Smooth muscle cell (in vitro differentiated cells): ENCODE measurements around the gene PSAP. TPM values are rescaled to one million over a fixed set of nuclear protein-coding genes. Genes with fewer than 3 reads are reported as not detected.

Experiments used
- DNase-seq: peaks from one replicate; lab custom pipeline; 2025; ENCODE audit not compliant: unreplicated experiment; lab: John Stamatoyannopoulos, UW
- H2AFZ ChIP-seq: fragments of 200-600 bp; sonication (generic); 2 replicates; pipeline ENCODE4 v1.6.0; 2016; ENCODE audit warnings: antibody characterized with exemption, low read depth, mild to moderate bottlenecking
- H3F3A ChIP-seq: fragments of 200-600 bp; sonication (generic); 2 replicates; pipeline ENCODE4 v1.6.0; 2017; ENCODE audit warnings: antibody characterized with exemption, low read depth
- H3K27ac ChIP-seq: fragments of 200-600 bp; sonication (generic); 2 replicates; pipeline ENCODE4 v1.5.1; 2016; ENCODE audit warnings: low read depth, mild to moderate bottlenecking
- H3K27me3 ChIP-seq: fragments of 200-600 bp; sonication (generic); 2 replicates; pipeline ENCODE4 v1.6.1; 2016; ENCODE audit warnings: low read depth, mild to moderate bottlenecking
- H3K36me3 ChIP-seq: fragments of 200-600 bp; sonication (generic); 2 replicates; pipeline ENCODE4 v1.5.1; 2016; ENCODE audit warnings: low read depth
- H3K4me1 ChIP-seq: fragments of 200-600 bp; sonication (generic); 2 replicates; pipeline ENCODE4 v1.5.1; 2016; ENCODE audit warnings: low read depth
- H3K4me2 ChIP-seq: fragments of 200-600 bp; sonication (generic); 2 replicates; pipeline ENCODE4 v1.6.0; 2016; ENCODE audit warnings: mild to moderate bottlenecking
- H3K4me3 ChIP-seq: fragments of 200-600 bp; sonication (generic); 2 replicates; pipeline ENCODE4 v1.5.1; 2016; ENCODE audit warnings: mild to moderate bottlenecking
- H3K79me2 ChIP-seq: fragments of 200-600 bp; sonication (generic); 2 replicates; pipeline ENCODE4 v1.6.0; 2016; ENCODE audit warnings: low read depth, mild to moderate bottlenecking
- H3K9ac ChIP-seq: fragments of 200-600 bp; sonication (generic); 2 replicates; pipeline ENCODE4 v1.6.0; 2016; ENCODE audit warnings: low read depth
- H3K9me3 ChIP-seq: fragments of 200-600 bp; sonication (generic); replicated peaks from 2 replicates; pipeline ENCODE4 v1.5.1; 2016; ENCODE audit warnings: low read depth
- H4K20me1 ChIP-seq: fragments of 200-600 bp; sonication (generic); 2 replicates; pipeline ENCODE4 v1.6.0; 2016; ENCODE audit warnings: low read depth
- WGBS: methylation state at CpG from one replicate; pipeline ENCODE4 v1.1.7; 2016; ENCODE audit warnings: low lambda C conversion rate; 5-methylcytosine and 5-hydroxymethylcytosine counted together
- polyA plus RNA-seq: library from polyadenylated mRNA; unstranded; fragments of >200 nt; fragmentation: Nextera tagmentation; extraction: Ambion mirVana; gene quantifications from 2 replicates; pipeline ENCODE4 v1.2.1, GENCODE V29; 2016
- total RNA-seq: library from RNA; depleted of rRNA; stranded (reverse); fragments of >200 nt; gene quantifications from 2 replicates; pipeline ENCODE4 v1.2.3, GENCODE V29; 2014
- TF ChIP-seq, protein P1 (sequence below): fragments of 200-600 bp; sonication (generic); IDR thresholded peaks from 2 replicates; pipeline ENCODE4 v1.5.1; 2017; ENCODE audit warnings: borderline replicate concordance, mild to moderate bottlenecking, antibody characterized with exemption; ENCODE audit not compliant: insufficient read depth, poor library complexity, severe bottlenecking

PSAP gene
- total and polyA plus RNA-seq, 2 experiments from 2014 or later = 282 to 500 TPM

DNA sequence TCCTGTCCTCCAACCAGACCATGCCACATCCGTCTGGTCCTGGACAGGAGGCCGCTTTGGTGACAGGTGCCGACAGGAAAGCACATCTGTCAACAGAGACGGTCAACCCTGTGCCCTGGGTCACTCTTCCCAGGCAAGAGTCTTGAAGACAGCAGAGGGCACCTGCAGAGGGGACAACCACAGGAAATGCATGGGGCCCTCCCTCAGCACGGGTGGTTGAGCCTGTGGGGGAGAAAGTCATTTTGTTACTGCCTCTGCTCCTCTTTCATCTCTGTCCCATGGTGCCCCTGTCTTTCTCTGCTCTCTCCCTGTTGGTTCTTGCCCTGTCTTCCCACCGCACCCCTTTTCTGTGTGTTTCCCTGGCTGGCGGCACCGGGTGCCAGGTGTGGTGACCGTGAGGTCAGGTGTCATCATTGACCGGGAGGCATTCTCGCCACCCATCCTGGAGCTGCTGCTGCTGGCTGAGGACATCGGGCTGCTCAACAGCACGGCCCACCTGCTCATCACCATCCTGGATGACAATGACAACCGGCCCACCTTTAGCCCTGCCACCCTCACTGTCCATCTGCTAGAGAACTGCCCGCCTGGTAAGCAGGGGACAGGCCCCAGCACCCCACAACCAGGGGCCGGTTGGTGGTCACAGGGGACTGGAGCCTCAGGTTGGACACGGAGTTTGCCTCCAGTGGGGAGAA lies 60.2 kb downstream of the PSAP start:
- H3K4me3 ChIP-seq = no peak overlapping the region
- TF ChIP-seq, protein P1, sequence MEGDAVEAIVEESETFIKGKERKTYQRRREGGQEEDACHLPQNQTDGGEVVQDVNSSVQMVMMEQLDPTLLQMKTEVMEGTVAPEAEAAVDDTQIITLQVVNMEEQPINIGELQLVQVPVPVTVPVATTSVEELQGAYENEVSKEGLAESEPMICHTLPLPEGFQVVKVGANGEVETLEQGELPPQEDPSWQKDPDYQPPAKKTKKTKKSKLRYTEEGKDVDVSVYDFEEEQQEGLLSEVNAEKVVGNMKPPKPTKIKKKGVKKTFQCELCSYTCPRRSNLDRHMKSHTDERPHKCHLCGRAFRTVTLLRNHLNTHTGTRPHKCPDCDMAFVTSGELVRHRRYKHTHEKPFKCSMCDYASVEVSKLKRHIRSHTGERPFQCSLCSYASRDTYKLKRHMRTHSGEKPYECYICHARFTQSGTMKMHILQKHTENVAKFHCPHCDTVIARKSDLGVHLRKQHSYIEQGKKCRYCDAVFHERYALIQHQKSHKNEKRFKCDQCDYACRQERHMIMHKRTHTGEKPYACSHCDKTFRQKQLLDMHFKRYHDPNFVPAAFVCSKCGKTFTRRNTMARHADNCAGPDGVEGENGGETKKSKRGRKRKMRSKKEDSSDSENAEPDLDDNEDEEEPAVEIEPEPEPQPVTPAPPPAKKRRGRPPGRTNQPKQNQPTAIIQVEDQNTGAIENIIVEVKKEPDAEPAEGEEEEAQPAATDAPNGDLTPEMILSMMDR = no peak
- no peak overlapping the region for H2AFZ ChIP-seq
- H3K27ac ChIP-seq = no peak overlapping the region
- no peak overlapping the region for H3K9ac ChIP-seq
- no peaks in the 10 kb centered on the region for H3K79me2 ChIP-seq
- H3K27me3 ChIP-seq = no peaks in the 10 kb centered on the region
- H3K36me3 ChIP-seq = no peaks in the 10 kb centered on the region
- no peaks in the 10 kb centered on the region for H3F3A ChIP-seq
- WGBS = 88% methylated on average over 17 of the region's 17 CpGs
- no peaks in the 10 kb centered on the region for H3K9me3 ChIP-seq
- H4K20me1 ChIP-seq = no peaks in the 10 kb centered on the region
- no peaks in the 10 kb centered on the region for H3K4me1 ChIP-seq
- no peak overlapping the region for H3K4me2 ChIP-seq
- DNase-seq = no peak

DNA sequence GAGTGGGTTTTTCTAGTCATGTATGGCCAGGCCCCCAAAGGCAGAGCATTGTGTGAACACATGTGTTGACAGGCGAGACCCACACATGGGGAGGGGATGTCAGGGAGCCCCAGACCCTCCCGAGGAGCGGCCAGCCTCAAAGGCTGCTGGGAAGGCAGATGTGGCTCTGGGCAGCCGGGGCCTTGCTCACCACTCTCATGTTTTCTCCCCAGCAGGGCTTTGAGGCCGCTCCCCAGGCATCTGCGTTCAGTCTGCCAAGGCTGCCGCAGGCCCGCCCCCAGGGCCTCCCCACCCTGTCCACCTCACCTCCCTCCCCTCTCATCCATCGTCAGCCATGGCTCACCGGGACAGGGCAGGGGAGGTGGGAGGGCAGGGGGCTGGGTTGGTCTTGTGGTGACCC lies 61.2 kb downstream of the PSAP start:
- H3K4me3 ChIP-seq = no peak overlapping the region
- no peak overlapping the region for H3K9ac ChIP-seq
- WGBS = 85% methylated on average over 4 of the region's 10 CpGs
- TF ChIP-seq, protein P1 = no peak
- H4K20me1 ChIP-seq = no peaks in the 10 kb centered on the region
- H3K36me3 ChIP-seq = no peaks in the 10 kb centered on the region
- H3K4me1 ChIP-seq = no peaks in the 10 kb centered on the region
- H3K4me2 ChIP-seq = no peak overlapping the region
- no peak overlapping the region for H2AFZ ChIP-seq
- H3F3A ChIP-seq = no peaks in the 10 kb centered on the region
- no peak for DNase-seq
- H3K79me2 ChIP-seq = no peaks in the 10 kb centered on the region
- no peaks in the 10 kb centered on the region for H3K9me3 ChIP-seq
- H3K27ac ChIP-seq = no peak overlapping the region
- peaks cover 8% of the 10 kb centered on the region for H3K27me3 ChIP-seq

DNA sequence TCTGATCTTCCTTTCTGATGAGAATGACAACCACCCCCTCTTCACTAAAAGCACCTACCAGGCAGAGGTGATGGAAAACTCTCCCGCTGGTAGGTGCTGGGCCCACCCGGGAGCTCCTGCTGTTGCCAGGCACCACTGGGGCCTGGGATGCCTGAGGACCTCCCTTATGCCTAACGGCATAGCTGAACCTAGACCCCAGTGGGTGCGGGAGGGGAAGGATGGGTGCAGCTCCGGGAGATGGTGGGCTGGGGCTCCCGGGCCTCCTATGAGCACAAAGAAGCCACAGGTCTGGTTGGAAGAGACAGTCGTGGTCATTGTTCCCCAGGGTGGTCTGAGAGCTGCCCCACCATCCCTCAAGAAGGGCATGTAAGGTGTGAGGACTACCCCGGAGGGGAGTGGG lies 62.1 kb downstream of the PSAP start:
- Histone ChIP-seq H2AFZ (no peak overlapping the region), H3F3A (no peaks in the 10 kb centered on the region), H3K4me2 (no peak overlapping the region), H3K27me3 (peaks cover 11% of the 10 kb centered on the region), H3K79me2 (no peaks in the 10 kb centered on the region), H3K4me3 (no peak overlapping the region), H3K9me3 (no peaks in the 10 kb centered on the region), H3K27ac (no peak overlapping the region), H3K9ac (no peak overlapping the region), H4K20me1 (no peaks in the 10 kb centered on the region), H3K4me1 (no peaks in the 10 kb centered on the region), H3K36me3 (no peaks in the 10 kb centered on the region)
- TF ChIP-seq, protein P1 = no peak
- WGBS = 91% methylated on average over 8 of the region's 8 CpGs
- no peak for DNase-seq

DNA sequence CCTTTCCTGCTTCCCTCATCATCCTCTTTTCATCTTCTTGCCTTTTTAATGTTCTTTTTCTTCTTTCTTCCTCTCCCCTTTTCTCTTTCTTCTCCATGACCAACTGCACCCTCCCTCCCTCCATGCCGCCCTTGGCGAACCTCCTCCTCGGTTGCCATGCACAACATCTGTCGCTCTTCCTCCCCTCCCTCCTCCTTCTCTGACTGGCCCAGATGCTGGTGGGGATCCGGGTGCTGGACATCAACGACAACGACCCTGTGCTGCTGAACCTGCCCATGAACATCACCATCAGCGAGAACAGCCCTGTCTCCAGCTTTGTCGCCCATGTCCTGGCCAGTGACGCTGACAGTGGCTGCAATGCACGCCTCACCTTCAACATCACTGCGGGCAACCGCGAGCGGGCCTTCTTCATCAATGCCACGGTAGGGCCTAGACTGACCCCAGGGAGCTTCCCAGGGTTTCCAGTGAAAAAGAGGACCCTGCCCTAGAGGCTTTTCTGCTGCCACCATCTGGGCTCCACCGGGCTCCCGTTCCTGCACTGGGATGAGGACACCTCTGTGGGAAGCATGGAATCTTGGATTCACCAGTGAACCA lies 66.3 kb downstream of the PSAP start:
- no peaks in the 10 kb centered on the region for H4K20me1 ChIP-seq
- H3K79me2 ChIP-seq = no peaks in the 10 kb centered on the region
- no peak for DNase-seq
- no peak overlapping the region for H3K9ac ChIP-seq
- no peaks in the 10 kb centered on the region for H3K36me3 ChIP-seq
- no peaks in the 10 kb centered on the region for H3K9me3 ChIP-seq
- 92% methylated on average over 18 of the region's 18 CpGs for WGBS
- no peaks in the 10 kb centered on the region for H3F3A ChIP-seq
- no peak overlapping the region for H3K4me2 ChIP-seq
- no peaks in the 10 kb centered on the region for H3K4me1 ChIP-seq
- H3K4me3 ChIP-seq = no peak overlapping the region
- H3K27ac ChIP-seq = no peak overlapping the region
- peaks cover 27% of the 10 kb centered on the region for H3K27me3 ChIP-seq
- H2AFZ ChIP-seq = no peak overlapping the region
- TF ChIP-seq, protein P1 = no peak
